Activated T-helper 17 cell treated with anti-CD3 and anti-CD28 coated beads, Interleukin-2, amount 50 U/mL, for 72 hours (primary cell): Measurements from ENCODE around the gene SLK. TPM values are rescaled to one million over a fixed set of nuclear protein-coding genes. Genes with fewer than 3 reads are reported as not detected.

Source experiments
- ATAC-seq: fragments of 150-1000 bp; cut with Tn5 transposase; replicated peaks from 2 replicates; pipeline ENCODE4 v1.10.0; 2021; ENCODE audit warnings: mild to moderate bottlenecking, moderate library complexity
- H3K27ac Mint-ChIP-seq: one replicate; pipeline ENCODE4 v1.8.0; 2022; ENCODE audit warnings: mixed read lengths
- H3K27me3 Mint-ChIP-seq: one replicate; pipeline ENCODE4 v1.8.0; 2022; ENCODE audit warnings: mixed read lengths
- H3K36me3 Mint-ChIP-seq: one replicate; pipeline ENCODE4 v1.8.0; 2022; ENCODE audit warnings: low read depth, mild to moderate bottlenecking, mixed read lengths
- H3K4me1 Mint-ChIP-seq: one replicate; pipeline ENCODE4 v1.8.0; 2022; ENCODE audit warnings: mixed read lengths
- H3K4me3 Mint-ChIP-seq: one replicate; pipeline ENCODE4 v1.8.0; 2022; ENCODE audit warnings: mild to moderate bottlenecking, mixed read lengths
- H3K9me3 Mint-ChIP-seq: one replicate; pipeline ENCODE4 v1.8.0; 2022; ENCODE audit warnings: mixed read lengths
- total RNA-seq, 2 donors: library from RNA; stranded (reverse); gene quantifications; one replicate each; pipeline ENCODE4 v1.2.3, GENCODE V29; 2022

The SLK gene
- total RNA-seq, 2 donors from 2014 or later = 23.6 to 26.7 TPM

DNA sequence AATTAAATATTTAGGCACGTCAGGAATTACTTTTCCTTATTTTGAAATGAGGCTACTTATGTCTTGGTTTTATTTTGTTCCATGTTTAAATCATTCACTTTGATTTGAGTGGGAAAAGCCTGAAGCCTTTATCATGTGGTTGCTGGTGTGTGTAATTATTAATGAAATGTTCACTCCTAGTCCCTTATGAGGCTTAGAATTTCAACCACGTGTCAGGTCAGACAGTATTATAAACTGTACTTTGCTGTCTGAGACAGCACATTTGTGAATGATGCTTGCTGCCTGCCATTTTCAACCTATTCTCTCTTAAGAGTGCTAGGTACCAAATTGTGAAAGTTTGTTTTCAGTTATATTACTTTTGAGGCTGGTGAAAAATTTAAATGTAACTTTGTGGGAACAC lies 59.8 kb downstream of the SLK start:
- no peaks in the 10 kb centered on the region for H3K9me3 Mint-ChIP-seq

GRCh38 chr10:104028146-104028545 lies 61.2 kb downstream of the SLK start:
- Mint-ChIP-seq H3K9me3 (no peaks in the 10 kb centered on the region), H3K27ac (no peak overlapping the region), H3K4me1 (no peaks in the 10 kb centered on the region), H3K27me3 (no peaks in the 10 kb centered on the region), H3K4me3 (no peak overlapping the region), H3K36me3 (peaks cover 89% of the 10 kb centered on the region)
- ATAC-seq = peak; percentile 86

More for the DNA sequence above, 59.8 kb downstream of the SLK start:
- H3K27me3 Mint-ChIP-seq = no peaks in the 10 kb centered on the region
- no peak overlapping the region for H3K27ac Mint-ChIP-seq
- no peaks in the 10 kb centered on the region for H3K4me1 Mint-ChIP-seq
- peak; percentile 46 for ATAC-seq
- peaks cover 91% of the 10 kb centered on the region for H3K36me3 Mint-ChIP-seq
- H3K4me3 Mint-ChIP-seq = no peak overlapping the region

GRCh38 chr10:104028823-104029520 lies 62.0 kb downstream of the SLK start:
- H3K4me1 Mint-ChIP-seq = no peaks in the 10 kb centered on the region
- no peaks in the 10 kb centered on the region for H3K9me3 Mint-ChIP-seq
- H3K27ac Mint-ChIP-seq = no peak overlapping the region
- H3K36me3 Mint-ChIP-seq = peaks cover 80% of the 10 kb centered on the region
- H3K4me3 Mint-ChIP-seq = no peak overlapping the region
- ATAC-seq = no peak
- no peaks in the 10 kb centered on the region for H3K27me3 Mint-ChIP-seq

- H3K4me3 Mint-ChIP-seq = no peak overlapping the region
- H3K27ac Mint-ChIP-seq = no peak overlapping the region
- H3K36me3 Mint-ChIP-seq = peaks cover 75% of the 10 kb centered on the region
- no peak for ATAC-seq
- no peaks in the 10 kb centered on the region for H3K4me1 Mint-ChIP-seq
- H3K9me3 Mint-ChIP-seq = no peaks in the 10 kb centered on the region
- H3K27me3 Mint-ChIP-seq = no peaks in the 10 kb centered on the region
Observed at GRCh38 chr10:104029521-104029860, 62.6 kb downstream of the SLK start.

GRCh38 chr10:104031631-104032030 lies 64.7 kb downstream of the SLK start:
- no peak for ATAC-seq
- no peaks in the 10 kb centered on the region for H3K9me3 Mint-ChIP-seq
- peak overlapping the region; percentile 23 for H3K27ac Mint-ChIP-seq
- H3K4me1 Mint-ChIP-seq = no peaks in the 10 kb centered on the region
- H3K27me3 Mint-ChIP-seq = no peaks in the 10 kb centered on the region
- peaks cover 55% of the 10 kb centered on the region for H3K36me3 Mint-ChIP-seq
- H3K4me3 Mint-ChIP-seq = no peak overlapping the region

GRCh38 chr10:104032144-104032775 lies 65.3 kb downstream of the SLK start:
- Mint-ChIP-seq H3K9me3 (no peaks in the 10 kb centered on the region), H3K27ac (peak overlapping the region; percentile 23), H3K4me3 (no peak overlapping the region), H3K4me1 (no peaks in the 10 kb centered on the region), H3K36me3 (peaks cover 49% of the 10 kb centered on the region), H3K27me3 (no peaks in the 10 kb centered on the region)
- no peak for ATAC-seq

GRCh38 chr10:104033401-104033930 lies 66.5 kb downstream of the SLK start:
- no peaks in the 10 kb centered on the region for H3K9me3 Mint-ChIP-seq
- H3K27me3 Mint-ChIP-seq = no peaks in the 10 kb centered on the region
- peaks cover 38% of the 10 kb centered on the region for H3K36me3 Mint-ChIP-seq
- H3K4me3 Mint-ChIP-seq = no peak overlapping the region
- ATAC-seq = no peak
- H3K27ac Mint-ChIP-seq = no peak overlapping the region
- H3K4me1 Mint-ChIP-seq = no peaks in the 10 kb centered on the region

DNA sequence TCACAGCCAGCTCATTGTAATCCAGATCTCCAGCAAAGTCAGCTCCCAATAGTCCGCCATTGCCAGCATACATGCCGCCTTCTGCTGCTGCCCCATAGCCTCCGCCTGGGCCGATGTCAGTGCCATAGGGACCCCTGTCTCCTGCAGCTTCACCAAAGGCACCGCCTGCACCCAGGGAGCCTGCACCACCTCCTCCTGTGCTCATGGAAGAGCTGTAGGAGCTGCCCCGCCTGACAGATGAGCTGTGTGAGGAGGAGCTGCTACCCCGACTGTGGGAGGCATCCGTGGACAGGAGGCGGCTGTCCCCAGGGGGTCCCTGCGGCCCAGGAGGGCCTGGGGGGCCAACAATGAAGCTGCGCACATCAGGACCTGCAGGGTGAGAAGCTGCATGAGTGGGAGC lies 67.0 kb downstream of the SLK start:
- H3K9me3 Mint-ChIP-seq = no peaks in the 10 kb centered on the region
- no peaks in the 10 kb centered on the region for H3K27me3 Mint-ChIP-seq
- no peak overlapping the region for H3K4me3 Mint-ChIP-seq
- peaks cover 33% of the 10 kb centered on the region for H3K36me3 Mint-ChIP-seq
- H3K4me1 Mint-ChIP-seq = no peaks in the 10 kb centered on the region
- ATAC-seq = no peak
- no peak overlapping the region for H3K27ac Mint-ChIP-seq

- Mint-ChIP-seq H3K27me3 (no peaks in the 10 kb centered on the region), H3K4me1 (no peaks in the 10 kb centered on the region), H3K36me3 (peaks cover 27% of the 10 kb centered on the region), H3K9me3 (no peaks in the 10 kb centered on the region), H3K4me3 (no peak overlapping the region), H3K27ac (no peak overlapping the region)
- no peak for ATAC-seq
Observed at GRCh38 chr10:104034401-104035193, 67.7 kb downstream of the SLK start.

- no peaks in the 10 kb centered on the region for H3K4me1 Mint-ChIP-seq
- H3K27me3 Mint-ChIP-seq = no peaks in the 10 kb centered on the region
- no peak for ATAC-seq
- H3K36me3 Mint-ChIP-seq = peaks cover 24% of the 10 kb centered on the region
- no peak overlapping the region for H3K4me3 Mint-ChIP-seq
- H3K27ac Mint-ChIP-seq = no peak overlapping the region
- no peaks in the 10 kb centered on the region for H3K9me3 Mint-ChIP-seq
Observed at GRCh38 chr10:104035194-104036068, 68.5 kb downstream of the SLK start.

- no peak overlapping the region for H3K27ac Mint-ChIP-seq
- H3K4me1 Mint-ChIP-seq = no peaks in the 10 kb centered on the region
- H3K9me3 Mint-ChIP-seq = no peaks in the 10 kb centered on the region
- peaks cover 18% of the 10 kb centered on the region for H3K36me3 Mint-ChIP-seq
- ATAC-seq = no peak
- H3K4me3 Mint-ChIP-seq = no peak overlapping the region
- no peaks in the 10 kb centered on the region for H3K27me3 Mint-ChIP-seq
Observed at GRCh38 chr10:104036069-104036384, 69.1 kb downstream of the SLK start.

- Mint-ChIP-seq H3K4me1 (no peaks in the 10 kb centered on the region), H3K27me3 (no peaks in the 10 kb centered on the region), H3K36me3 (peaks cover 12% of the 10 kb centered on the region), H3K4me3 (no peak overlapping the region), H3K9me3 (no peaks in the 10 kb centered on the region), H3K27ac (no peak overlapping the region)
- ATAC-seq = no peak
Observed at GRCh38 chr10:104036518-104037260, 69.7 kb downstream of the SLK start.

GRCh38 chr10:104037261-104037951 lies 70.5 kb downstream of the SLK start:
- Mint-ChIP-seq H3K9me3 (no peaks in the 10 kb centered on the region), H3K4me3 (no peak overlapping the region), H3K4me1 (no peaks in the 10 kb centered on the region), H3K27ac (no peak overlapping the region), H3K36me3 (peaks cover 5% of the 10 kb centered on the region), H3K27me3 (no peaks in the 10 kb centered on the region)
- ATAC-seq = no peak
